GM19025 (cell line): Measurements from ENCODE around the gene CA5A.
A peak's percentile ranks its signal among the peaks of the same experiment; 100 is the strongest.
"Not testable (repeated sequence)": the region's sequence is repeated elsewhere in the genome, so short reads cannot be mapped to it uniquely, and the experiment has no call there.

ENCODE experiments used
- ATAC-seq: cut with Tn5 transposase; IDR thresholded peaks from one replicate; pipeline ENCODE4 v1.9.1; 2021; ENCODE audit warnings: mild to moderate bottlenecking, low read depth, moderate library complexity; ENCODE audit not compliant: unreplicated experiment

CA5A gene

DNA sequence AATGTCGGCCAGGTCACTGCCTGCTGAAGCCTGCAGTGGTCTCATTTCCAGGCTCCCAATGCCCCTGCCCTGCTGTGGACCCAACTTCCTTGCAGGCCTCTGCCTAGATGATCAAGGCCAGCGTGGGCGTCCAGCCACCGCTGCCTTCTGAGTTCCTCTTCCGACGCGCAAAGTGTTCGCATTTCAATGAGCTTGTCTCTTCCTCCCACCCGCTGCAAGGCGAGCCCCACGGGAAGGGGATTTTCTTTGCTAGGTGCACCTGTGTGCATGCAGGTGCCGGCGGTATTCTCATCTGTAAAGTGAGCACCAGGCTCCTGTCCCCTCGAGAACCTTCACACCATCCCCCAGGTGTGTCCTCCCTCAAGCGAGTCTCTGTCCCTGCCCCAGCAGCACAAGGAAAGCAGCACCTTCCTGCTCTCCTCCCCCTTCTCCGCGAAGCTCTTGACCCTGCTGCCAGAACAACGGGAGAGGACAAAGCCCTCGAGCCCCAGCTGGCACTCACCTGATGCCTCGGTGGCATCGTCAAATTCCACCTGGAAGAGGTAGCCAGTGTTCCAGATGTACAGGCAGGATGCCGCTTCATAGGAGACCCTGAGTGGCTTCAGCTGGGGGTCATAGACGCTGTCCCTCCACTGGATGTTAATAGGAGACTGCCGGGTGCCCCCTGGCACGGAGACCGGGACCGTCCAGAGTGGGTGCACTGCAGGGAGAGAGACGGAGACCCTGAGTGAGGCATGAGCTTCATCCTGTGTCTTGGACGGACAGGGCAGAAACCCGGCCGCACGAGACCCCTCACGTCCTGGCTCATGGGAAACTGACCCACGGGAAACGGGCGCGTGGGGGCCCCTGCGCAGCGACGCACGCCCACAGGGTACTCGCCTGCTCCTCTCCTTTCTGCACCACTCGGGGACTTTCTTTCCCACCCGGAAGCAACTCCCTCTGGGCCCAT lies 9.8 kb downstream of the CA5A start:
- ATAC-seq, result no peak

DNA sequence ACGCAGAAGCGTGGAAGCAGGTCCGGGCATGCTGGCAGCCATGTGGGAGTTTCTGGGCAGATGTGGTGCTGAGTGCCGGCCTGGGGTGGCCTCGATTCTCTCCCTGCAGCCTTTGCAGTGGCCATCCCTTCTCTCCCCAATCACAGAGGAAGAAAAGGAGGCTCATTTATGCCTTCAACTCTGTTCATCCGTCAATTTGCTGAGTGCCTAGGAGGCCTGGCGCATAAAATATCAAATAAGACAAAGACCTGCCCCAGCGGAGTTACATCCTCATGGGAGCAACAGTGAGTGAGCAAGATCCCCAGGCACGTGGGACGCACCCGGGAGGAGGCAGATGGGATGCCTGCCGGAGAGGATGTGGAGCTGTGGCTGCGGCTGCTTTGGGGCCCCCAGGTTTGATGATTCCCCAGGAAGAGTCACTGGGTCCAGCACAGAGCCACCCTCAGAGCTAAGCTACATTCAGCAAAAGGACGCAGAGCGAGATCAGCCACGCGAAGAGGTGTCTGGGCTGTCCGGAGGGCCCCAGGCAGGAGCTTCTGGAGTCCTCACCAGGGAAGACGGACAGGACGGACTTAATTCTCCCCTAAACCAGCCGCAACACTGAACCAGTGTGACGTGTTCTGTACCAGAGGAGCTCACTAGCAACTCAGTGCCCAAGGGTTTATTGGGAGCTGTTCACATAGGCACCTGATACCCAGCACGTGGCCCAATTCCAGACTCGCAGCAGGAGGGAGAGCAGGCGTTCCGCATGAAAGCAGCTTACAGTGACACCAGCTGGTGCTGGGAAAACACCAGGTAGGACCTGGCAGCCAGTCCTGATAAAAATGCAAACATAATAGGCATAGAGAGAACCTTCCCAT lies 11.3 kb downstream of the CA5A start:
- no peak for ATAC-seq

DNA sequence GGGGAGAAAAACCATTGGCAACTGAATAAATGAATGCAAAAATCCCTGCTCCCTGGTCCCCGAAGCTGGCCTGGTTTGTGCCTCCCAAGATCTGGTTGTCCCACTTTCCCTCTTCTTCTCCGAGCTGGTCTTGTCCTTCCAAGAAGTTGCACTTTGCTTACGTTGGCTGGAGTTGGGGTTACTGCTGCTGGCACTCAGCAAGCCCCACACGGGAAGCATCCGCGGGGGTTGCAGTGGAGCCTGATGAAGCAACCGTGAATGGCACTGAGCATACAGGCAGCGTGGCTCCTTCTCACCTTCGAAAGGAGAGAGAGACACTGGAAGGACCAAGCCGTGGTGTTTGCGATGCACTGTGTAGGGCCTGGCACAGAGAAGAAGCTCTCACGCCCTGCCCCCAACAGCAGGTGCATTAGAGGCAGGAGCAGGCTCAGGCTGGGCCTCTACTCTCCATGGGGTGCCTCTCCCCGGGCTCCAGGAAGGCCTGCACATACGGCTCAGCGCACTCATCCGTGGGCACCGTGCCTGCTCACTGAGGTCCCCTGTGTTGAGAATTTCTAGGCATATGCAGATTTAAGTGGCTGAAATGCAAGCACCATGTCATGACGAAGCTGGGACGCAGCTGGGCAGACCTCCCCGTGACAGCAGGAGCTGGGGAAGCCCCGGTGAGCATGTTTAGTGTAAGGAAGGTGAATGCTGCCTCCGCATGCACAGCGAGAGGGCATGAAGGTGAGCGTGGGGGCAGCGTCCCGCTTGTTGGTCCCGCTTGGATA lies 12.1 kb downstream of the CA5A start:
- peak; percentile 65 for ATAC-seq

DNA sequence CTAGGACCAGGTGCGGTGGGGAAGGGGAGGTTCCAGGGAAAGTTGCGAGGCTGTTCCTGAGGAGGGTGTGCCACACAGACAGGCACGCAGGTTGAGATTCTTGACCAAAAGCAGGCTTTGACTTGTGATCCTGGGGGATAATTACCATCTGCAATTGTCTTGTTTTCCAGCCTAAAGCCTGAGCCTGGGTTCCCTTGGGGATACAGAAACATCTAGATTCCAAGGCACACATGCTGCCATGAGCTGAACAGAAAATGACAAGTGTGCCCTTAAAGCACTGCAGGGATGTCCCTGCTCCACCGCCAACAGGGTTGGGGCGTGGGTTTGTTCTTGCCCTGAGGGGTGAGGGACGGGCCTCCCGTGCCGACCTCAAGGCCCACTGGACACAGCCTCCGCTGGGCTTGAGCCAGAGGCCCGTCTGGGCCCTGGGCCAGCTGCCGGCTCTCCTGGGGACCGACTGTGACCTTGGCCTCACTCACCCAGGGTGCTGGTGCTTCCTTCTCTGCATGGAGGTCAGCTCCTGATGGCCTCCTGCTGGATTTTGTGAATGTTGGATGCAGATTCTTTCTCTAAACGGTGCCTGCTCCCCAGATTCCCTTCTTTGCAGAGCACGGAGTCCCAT lies 14.0 kb downstream of the CA5A start:
- no peak for ATAC-seq

DNA sequence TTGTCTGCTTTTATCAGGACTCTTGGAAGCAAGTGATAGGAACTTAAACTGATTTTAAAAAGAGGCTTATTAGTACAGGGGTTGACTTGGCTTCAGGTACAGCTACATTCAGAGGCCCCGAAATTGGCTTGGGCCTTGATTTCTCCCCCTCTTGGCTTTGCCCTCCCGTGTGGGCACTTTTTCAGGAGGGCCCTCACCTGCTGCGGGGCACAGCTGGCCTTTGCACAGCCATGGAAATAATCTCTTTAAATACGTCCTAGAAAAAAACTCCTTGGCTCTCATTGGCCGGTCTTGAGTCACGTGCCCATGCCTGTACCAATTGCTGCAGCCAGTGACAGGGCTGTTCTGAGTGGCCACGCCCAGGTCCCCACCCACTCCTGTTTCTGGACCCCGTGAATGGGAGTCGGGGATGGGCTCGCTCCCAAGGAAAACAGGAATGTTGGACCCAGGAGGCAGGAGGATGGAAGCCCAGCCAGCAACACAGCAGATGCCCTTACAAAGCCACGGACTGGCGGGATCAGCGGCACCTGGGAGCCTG lies 15.0 kb downstream of the CA5A start:
- no peak for ATAC-seq

DNA sequence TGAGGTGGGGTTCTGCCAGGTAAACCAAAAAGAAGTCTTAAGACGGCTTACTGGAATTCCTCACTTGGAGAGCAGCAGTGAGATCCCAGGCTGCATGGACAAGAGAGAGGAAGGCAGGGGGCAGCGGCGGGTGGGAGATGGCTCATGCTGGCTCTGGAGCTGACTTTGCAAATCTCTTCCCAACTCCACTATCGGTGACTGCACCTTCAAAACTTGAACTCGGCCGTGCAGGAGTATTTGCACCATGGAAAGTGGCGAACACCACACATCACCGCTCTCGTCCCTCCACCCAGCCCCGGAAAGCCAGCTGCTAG lies 16.7 kb downstream of the CA5A start:
- ATAC-seq, result no peak

DNA sequence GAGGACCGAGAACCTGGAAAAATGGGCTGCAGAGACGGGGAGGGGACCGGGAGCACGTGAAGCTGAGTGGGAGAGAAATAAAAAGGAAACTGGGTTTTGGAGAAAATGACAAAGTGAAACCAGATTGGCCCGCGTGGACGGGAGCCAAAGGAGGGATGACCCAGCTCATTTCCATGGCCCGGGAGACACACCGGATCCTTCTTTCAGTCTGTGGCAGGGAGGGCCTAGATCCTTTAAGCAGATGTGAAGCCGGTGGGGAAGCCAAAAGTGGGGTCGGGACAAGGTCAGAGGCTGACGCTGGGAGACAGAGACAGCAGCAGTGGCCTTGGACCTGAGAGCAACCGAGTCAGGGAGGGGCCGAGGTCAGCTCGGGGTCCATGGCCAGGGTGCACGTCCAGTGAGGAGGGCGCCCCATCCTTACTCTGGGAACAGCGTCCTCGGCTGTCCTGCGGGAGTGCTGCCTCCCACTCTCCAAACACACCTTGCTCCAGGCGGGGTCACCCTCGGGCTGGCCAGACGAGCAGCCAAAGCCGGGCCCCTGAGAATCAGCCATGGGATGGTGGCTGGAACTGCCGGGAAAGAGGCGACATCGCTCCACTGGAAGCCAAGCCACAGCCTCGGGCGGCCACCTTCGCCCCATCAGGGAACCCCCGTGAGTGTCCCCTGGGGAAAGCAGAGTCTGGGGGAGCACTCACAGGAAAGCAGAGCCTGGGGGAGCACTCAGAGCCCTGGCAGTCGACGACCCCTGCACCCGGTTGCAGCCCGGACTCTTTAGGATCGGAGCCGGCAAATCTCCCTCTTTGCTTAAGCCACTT lies 17.3 kb downstream of the CA5A start:
- no peak for ATAC-seq

DNA sequence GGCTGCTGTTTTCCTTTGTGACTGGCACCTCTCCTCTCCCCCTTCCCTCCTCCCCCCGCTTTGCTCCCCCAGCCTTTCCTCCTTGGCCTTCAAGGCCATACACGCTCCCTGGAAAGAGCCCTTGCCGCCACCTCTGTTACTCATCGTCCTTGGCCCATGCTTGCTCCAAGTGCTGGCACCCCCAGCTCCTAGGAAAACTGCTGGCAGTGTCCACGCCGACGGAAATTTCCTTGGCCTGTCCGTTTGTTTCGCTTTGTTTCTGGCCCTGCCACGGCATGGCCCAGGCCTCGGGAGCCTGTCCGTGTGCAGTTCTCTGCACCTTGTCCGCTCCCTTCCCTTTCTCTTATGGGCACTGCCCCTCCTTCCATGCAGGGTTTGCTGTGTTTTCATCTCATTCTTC lies 18.0 kb downstream of the CA5A start:
- no peak for ATAC-seq

DNA sequence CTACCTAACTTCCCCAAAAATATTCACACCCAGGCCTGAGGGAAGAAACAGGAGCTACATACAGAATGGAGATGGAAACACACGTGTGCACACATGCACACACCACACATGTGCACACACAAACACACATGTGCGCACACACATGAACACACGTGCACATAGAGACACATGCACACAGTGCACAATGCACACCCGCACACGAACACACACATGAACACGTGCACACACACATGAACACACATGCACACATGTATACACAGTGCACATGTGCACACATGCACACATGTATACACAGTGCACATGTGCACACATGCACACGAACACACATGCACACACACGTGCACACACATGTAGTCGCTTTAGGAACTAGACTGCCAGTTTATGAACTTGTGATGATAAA lies 18.8 kb downstream of the CA5A start:
- no peak for ATAC-seq

DNA sequence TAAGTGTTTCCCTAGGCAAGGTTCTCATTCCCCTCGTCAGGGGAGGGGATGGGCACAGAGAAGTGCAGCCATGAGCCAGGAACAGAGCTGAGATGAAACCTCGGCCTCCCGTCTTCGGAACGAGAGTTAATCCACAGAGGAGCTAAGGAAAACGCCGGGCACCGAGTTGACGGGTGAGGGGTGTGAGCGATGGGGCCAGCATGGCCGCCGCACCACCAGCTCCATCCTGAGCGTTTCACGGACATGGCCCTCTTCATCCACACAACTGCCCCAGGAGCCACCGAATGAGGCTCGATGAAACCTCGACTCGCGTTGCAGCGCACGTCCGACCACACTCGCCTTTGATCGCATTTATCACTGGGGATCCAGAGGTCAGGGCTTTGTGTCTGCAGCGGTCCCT lies 21.5 kb downstream of the CA5A start:
- no peak for ATAC-seq

DNA sequence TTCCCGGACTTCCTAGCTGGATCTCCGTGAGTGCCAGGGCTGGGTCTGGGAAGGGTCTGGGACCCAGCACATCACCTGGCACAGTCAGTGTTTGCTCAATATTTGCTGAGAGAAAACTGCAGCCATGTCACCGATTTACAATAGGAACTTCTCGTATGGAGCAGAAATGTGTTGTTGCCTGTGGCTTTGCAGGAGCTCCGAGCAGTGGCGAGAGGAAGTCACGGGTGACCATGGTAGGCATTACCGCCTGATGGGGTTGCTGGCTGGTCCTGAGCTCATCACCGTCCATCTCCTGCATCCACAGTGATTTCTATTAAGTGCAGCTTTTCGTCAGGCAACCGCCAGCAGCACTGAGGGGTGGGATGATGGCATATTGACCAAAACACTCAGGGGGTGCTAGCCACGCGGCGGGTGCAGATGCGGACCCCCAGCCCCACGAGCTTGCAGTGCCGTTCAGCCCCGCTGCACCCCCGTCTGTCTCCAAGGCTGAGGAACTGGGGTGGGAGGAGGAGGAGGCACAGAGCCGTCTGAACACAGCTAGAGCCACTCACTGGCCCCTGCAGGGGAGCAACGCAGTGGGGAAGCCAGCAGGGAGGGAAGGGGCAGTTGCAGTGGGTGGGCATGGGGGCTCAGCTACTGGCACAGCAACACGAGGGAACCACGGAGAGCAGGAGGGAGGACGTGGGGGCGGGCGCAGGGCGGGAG lies 22.2 kb downstream of the CA5A start:
- not testable (repeated sequence) for ATAC-seq

DNA sequence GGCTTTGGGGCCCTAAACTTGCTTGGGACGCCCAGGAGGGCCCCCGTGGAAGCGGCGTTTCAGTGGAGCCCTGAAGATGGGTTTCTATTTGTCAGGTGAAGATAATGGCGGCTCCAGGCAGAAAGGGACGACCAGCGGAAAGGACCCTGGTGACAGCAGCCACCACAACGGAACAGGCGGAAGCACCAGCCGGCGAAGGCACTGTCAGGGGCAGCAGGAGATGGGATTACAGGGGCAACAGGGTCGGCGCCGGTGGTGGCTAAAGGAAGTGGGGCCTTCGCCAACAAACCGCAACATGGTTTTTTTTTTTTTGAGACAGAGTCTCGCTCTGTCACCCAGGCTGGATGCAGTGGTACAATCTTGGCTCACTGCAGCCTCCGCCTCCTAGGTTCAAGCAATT lies 23.6 kb downstream of the CA5A start:
- not testable (repeated sequence) for ATAC-seq

DNA sequence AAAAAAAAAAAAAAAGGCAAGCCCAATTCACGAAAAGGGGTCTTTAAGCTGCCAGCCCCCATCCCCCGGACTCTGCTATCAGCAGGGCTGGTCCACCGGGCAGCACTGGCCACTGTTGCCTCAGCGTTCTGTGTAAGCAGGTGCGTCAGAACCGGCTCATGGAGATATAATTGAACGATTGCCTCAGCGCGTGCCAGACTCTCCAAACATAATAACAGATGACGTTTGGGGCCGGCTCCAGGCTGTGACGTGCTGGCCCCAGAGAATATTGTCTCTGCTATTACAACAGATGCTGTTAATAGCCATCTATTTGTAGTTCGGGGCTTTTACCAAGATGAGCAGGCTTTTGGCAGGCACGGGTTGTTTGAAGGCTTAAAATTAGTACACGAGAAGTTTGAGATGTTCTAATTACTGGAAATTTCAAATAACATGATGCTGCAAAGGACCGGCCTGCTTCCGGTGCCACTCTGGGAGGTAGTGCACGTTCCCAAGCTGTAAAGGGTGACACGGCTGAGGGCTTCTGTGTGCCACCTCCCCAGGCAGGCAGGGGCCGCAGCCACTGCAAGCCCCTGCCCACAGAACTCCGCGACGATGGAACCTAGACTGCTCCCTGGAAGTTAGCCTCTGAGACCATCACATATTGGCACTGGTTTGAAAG lies 25.1 kb downstream of the CA5A start:
- ATAC-seq, result not testable (repeated sequence)

DNA sequence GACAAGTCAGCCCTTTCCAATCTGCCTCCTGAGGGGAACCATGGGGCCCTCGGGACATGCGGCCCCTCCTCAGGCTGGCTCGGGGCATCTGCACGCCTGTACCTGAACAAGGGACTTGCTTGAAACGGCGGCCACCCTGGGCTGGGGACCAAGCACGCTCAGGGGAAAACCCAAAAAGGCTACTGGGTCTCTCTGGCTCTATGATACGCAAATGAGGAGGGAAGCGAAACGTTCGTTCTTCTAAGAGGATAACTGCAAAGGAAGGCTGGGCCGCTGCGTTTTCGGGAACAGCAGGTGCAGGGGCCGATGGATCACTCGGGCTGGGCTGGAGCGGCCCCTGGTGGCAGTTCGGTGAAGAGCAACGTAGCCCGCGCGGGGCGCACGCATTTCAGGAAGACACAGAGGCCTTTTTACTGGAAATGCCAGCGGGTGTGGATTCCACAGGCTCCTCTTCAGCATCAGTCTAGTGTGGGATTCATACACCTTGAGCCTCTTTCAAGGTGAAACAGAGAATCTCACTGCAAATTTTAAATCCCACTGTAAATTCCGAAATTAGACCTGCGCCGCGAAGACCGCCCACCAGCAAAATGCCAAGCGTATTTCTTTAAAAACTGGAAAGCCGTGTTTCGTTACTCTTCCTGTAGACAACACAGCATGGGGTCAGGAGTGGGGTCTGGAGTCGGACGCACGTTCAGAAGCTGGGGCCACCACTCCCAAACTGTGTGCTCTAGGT lies 27.0 kb downstream of the CA5A start:
- ATAC-seq, result peak; percentile 79

DNA sequence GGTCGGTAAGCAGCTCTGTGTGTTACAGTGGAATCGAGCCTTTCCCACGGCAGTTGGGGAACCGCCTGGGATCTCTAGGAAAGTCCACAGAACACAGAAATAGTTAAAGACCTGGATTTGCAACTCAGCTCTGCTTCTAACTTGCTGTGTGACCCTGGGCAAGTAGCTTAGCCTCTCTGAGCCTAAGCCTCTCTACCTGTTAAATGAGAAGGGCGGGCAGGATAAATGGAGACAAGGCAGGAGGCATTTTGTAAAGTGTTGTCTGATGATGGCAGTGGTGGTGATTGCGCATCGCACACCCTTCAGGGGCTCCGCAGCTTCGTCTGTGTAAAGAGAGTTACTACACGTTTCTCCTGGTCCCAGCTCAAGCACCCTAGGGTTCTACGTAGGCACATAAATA lies 28.2 kb downstream of the CA5A start:
- not testable (repeated sequence) for ATAC-seq

DNA sequence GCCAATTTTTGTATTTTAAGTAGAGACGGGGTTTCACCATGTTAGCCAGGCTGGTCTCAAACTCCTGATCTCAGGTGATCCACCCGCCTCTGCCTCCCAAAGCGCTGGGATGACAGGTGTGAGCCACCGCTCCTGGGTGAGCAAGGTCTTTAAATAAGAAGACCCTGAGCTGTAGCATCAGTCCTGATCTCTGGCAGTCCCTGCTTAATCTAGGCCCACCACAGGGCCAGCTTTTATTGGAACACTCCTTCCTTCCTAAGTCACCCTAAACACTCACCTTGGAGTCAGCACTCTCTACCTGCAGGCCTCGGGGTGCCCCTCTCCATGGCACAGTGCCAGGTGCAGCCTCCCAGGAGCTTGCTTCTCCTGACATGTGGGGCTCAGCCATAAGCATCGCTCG lies 30.8 kb downstream of the CA5A start:
- not testable (repeated sequence) for ATAC-seq

DNA sequence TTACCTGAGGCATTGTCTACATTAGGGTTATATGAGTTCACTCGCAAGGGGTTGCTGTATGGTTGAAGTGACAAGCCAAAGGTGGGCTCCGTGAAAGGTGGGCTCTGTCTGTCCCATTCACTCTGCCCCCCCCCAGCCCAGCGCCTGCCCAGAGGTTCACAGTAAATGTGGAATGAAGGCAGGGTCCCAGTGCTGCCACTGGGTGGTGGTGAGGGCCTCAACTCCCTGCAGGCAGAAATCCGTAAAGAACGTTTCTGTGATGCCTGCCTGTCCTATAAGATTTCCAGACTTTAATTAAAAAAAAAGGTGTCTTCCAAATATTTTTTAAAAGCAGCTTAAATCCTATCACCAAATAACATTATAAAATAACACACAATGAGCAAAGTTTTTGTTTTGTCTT lies 31.4 kb downstream of the CA5A start:
- ATAC-seq, result not testable (repeated sequence)

DNA sequence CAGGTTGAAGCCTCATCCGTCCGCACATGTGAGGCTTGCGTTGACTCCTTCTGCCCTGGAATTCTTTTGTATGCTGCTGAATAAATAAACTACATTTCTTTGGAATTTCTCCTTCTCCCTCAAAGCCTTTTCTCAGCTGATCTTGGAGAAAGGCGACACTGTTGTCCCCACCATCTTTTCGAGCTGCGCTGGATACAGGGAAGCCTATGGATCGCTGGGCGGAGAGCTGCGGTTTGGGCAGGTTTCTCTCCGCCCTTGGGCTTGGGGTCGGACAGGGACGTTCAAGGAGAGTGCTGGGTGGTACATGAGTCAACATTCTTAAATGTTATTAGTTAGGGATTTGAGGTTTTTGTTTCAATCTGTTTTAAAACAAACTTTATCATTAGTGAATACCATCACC lies 35.8 kb downstream of the CA5A start:
- not testable (repeated sequence) for ATAC-seq
